ENCODE data around the gene SOX6. TPM values are rescaled to one million over a fixed set of nuclear protein-coding genes. Genes with fewer than 3 reads are reported as not detected.

SOX6 gene
- total and polyA plus RNA-seq, 2 experiments from 2014 or later = 0.03 to 0.66 TPM

DNA sequence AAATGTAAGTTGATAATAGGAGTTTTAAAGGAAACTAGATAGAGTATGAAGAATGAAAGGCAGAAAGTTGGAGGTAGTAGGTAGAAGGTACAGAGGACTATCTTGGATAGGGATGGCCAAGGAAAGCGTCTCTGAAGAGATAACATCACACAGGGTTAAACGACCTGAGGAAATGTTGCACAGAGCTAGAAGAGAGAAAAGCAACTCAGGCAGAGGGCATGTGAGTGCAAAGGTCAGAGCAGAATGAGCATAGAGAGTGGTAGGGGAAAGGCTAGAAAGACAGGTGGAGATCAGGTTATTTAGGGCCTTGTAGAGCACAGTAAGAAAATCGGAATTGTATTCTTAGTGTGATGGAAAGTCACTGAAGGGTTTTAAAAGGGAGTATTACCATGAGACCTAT lies 232.0 kb downstream of the SOX6 start (continued):
- TF ChIP-seq, protein P1, sequence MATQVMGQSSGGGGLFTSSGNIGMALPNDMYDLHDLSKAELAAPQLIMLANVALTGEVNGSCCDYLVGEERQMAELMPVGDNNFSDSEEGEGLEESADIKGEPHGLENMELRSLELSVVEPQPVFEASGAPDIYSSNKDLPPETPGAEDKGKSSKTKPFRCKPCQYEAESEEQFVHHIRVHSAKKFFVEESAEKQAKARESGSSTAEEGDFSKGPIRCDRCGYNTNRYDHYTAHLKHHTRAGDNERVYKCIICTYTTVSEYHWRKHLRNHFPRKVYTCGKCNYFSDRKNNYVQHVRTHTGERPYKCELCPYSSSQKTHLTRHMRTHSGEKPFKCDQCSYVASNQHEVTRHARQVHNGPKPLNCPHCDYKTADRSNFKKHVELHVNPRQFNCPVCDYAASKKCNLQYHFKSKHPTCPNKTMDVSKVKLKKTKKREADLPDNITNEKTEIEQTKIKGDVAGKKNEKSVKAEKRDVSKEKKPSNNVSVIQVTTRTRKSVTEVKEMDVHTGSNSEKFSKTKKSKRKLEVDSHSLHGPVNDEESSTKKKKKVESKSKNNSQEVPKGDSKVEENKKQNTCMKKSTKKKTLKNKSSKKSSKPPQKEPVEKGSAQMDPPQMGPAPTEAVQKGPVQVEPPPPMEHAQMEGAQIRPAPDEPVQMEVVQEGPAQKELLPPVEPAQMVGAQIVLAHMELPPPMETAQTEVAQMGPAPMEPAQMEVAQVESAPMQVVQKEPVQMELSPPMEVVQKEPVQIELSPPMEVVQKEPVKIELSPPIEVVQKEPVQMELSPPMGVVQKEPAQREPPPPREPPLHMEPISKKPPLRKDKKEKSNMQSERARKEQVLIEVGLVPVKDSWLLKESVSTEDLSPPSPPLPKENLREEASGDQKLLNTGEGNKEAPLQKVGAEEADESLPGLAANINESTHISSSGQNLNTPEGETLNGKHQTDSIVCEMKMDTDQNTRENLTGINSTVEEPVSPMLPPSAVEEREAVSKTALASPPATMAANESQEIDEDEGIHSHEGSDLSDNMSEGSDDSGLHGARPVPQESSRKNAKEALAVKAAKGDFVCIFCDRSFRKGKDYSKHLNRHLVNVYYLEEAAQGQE (IDR thresholded peaks at IDR 0.05; ENCODE audit: unreplicated experiment) = no peak
- no peak for TF ChIP-seq CREB1 (CRISPR knock-in tag; IDR thresholded peaks at IDR 0.05; ENCODE audit: low read depth)
- no peak for TF ChIP-seq ZNF331 (CRISPR knock-in tag; IDR thresholded peaks at IDR 0.05; ENCODE audit: low read depth)
- TF ChIP-seq, protein P2, sequence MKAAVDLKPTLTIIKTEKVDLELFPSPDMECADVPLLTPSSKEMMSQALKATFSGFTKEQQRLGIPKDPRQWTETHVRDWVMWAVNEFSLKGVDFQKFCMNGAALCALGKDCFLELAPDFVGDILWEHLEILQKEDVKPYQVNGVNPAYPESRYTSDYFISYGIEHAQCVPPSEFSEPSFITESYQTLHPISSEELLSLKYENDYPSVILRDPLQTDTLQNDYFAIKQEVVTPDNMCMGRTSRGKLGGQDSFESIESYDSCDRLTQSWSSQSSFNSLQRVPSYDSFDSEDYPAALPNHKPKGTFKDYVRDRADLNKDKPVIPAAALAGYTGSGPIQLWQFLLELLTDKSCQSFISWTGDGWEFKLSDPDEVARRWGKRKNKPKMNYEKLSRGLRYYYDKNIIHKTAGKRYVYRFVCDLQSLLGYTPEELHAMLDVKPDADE (IDR thresholded peaks at IDR 0.05) = no peak
- no peak for TF ChIP-seq ZNF114 (CRISPR knock-in tag; IDR thresholded peaks at IDR 0.05)
- TF ChIP-seq EZH2phosphoT487 (IDR thresholded peaks at IDR 0.05; ENCODE audit: unreplicated experiment) = no peak
- no peak for TF ChIP-seq NANOG (IDR thresholded peaks at IDR 0.05; ENCODE audit: borderline replicate concordance)

DNA sequence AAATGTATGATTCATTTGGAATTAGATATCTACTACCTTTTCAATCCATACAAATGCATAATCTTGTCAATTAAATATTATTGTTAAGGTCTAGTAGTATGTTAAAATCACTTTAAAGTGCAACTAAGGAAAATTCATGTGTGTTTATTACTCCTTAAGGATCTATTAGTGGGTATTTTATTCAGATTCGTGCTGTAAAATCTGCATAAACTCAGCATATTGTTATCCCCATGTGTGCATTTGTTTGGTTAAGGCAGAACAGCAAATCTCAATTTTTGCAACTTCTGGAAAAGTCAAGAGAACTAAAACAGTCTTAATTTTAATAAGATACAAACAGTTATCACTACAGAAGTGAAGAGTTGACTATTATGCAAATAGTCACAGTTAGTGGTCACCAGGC lies 234.5 kb downstream of the SOX6 start:
- Histone ChIP-seq H3K4me2 (0 out of 2 replicates have a peak overlapping the region, but pooled peaks have one; percentile 12), H3K4me3 (no peak overlapping the region), H2AFZ (no peak overlapping the region), H3F3A (replicated peaks; ENCODE audit: low read depth) (no peaks in the 10 kb centered on the region), H3K27me3 (ENCODE audit: insufficient read depth) (no peaks in the 10 kb centered on the region), H3K27ac (ENCODE audit: low read depth) (no peak overlapping the region), H3K79me2 (replicated peaks; ENCODE audit: insufficient read depth) (no peaks in the 10 kb centered on the region), H3K9me2 (ENCODE audit: insufficient read depth) (no peaks in the 10 kb centered on the region), H3K4me1 (ENCODE audit: insufficient read depth) (no peaks in the 10 kb centered on the region; the same call in 1 of the 2 replicates), H3K36me3 (ENCODE audit: insufficient read depth) (no peaks in the 10 kb centered on the region), H4K20me1 (replicated peaks; ENCODE audit: insufficient read depth) (no peaks in the 10 kb centered on the region)
- Mint-ChIP-seq H3K9me3 (no peaks in the 10 kb centered on the region), H3K36me3 (ENCODE audit: low read depth) (no peaks in the 10 kb centered on the region), H3K27me3 (ENCODE audit: insufficient read depth, low read depth, poor library complexity) (peaks cover 3% of the 10 kb centered on the region), H3K4me3 (no peak overlapping the region), H3K4me1 (peaks cover 15% of the 10 kb centered on the region), H3K27ac (no peak overlapping the region)
- DNase-seq (ENCODE audit: low spot score) = no peak
- no peak for ATAC-seq
- TF ChIP-seq, protein P1 (IDR thresholded peaks at IDR 0.05; ENCODE audit: unreplicated experiment) = no peak
- TF ChIP-seq, protein P2 (IDR thresholded peaks at IDR 0.05) = no peak
- TF ChIP-seq ZNF331 (CRISPR knock-in tag; IDR thresholded peaks at IDR 0.05; ENCODE audit: low read depth) (no peak), POLR2AphosphoS5 (IDR thresholded peaks at IDR 0.05; ENCODE audit: low read depth) (no peak), JUNB (IDR thresholded peaks at IDR 0.05; ENCODE audit: unreplicated experiment) (no peak)

Measured in GM23338 (cell line).